Measurements from ENCODE around the gene MRPL20. TPM values are rescaled to one million over a fixed set of nuclear protein-coding genes. Genes with fewer than 3 reads are reported as not detected.

Gene MRPL20
- 91.9 and 98.0 TPM in 2 replicates for total RNA-seq

DNA sequence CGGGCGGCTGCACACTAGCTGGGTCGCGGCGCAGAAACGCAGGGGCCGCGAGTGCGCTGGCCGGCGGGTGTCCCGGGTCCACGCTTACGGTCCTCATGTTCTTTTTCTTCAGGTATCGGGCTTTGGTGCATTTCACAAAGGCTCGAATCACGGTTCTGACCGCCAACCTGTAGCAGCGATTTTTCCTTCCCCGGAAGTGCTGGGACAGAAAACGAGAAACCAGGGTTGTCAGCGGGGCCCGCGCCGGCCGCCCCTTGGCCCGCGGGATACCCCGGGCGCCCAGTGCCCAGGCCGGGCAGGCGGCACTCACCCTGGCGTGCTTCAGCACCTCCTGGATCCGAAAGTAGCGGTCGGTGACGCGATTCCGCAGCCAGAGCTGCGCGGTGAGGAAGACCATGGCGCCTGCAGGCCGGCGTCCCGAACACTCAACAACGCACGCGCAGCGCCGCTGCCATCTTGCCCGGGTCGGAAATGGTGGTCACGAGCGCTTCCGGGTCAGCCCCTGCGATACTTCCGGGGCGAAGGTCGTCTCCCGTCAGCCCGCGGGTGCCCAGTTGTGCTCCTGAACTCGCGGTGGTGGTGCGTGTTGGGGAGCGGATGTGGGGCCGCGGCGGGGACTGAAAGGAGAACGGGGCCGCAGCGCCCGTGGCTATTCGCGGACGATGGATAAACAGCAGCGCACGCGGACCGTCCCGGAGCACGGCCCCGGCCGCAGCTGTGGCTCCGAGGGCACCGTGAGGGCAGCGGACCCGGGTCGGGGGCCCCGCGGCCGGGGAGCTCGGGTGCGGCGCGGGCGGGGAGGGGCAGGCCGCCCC lies at the start of gene MRPL20:
TSS of gene MRPL20 (minus strand) at position 473 of the 815 bp plus-strand sequence. CDS start at position 397, 76 bp downstream.

DNA sequence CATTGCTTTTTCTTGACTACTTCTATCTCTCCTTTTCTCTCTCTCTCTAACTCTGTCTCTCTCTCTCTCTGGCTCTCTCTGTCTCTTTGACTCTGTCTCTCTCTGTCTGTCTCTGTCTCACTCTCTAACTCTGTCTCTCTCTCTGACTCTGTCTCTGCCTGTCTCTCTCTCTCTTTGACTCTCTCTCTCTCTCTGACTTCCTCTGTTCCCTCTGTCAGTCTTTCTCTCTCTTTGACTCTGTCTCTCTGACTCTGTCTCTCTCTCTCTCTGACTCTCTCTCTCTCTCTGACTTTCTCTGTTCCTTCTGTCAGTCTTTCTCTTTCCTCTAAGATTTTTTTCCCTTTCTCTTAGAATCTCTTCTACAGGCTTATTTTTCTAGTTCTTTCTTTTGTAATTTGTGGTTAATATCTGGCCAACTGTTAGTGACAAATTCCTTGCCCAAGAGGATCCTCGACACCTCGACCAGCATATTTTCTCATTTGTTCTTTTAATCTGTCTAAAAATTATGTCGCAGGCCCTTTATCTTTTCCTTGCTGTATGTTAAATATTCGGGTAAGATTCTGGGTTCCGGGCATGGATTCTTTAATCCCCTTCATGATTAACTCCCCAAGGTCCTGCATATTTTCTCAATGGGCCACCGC lies 42.1 kb upstream of the MRPL20 start, which contains the start of gene ATAD3C:
TSS of gene ATAD3C (plus strand) at position 591 of the 641 bp plus-strand sequence. CDS start 995 bp downstream, outside the sequence.

DNA sequence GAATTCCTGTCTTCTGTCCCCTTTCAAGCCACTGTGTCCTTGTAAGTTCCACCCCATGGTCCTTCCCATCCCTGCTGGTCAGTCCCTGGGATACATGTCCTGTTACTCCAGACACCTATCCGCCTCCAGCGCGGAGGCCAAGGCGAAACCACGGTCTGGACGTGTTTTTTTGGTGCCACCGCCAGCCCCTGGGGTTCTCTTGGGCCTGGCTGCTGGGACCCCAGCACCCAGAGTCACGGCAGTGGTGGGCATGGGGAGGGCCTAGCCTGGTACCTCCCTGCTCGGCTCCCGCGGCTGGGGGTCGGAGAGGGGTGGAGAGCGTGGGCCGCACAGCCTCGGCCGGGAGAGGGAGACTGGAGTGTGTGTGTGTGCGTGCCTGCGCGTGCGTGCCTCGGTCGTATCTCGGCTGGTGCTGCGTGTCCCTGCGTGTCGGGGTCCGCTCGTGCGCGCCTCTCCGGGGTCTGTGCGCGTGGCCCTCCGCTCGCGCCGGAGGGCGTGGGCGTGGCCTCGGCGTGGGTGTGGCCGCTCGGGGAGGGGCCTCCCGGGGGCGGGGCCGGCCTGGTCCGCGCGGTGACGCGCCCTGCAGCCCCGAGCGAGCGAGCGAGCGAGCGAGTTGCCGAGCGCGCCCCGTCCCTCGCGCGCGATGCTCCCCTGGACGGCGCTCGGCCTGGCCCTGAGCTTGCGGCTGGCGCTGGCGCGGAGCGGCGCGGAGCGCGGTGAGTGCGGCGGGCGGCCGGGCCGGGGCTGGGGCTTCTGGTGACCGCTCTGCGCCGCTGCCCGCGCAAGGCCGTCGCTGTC lies 28.2 kb upstream of the MRPL20 start, which contains the start of gene VWA1:
TSS of gene VWA1 (plus strand) at position 585 of the 798 bp plus-strand sequence. CDS start at position 644, 59 bp downstream.

DNA sequence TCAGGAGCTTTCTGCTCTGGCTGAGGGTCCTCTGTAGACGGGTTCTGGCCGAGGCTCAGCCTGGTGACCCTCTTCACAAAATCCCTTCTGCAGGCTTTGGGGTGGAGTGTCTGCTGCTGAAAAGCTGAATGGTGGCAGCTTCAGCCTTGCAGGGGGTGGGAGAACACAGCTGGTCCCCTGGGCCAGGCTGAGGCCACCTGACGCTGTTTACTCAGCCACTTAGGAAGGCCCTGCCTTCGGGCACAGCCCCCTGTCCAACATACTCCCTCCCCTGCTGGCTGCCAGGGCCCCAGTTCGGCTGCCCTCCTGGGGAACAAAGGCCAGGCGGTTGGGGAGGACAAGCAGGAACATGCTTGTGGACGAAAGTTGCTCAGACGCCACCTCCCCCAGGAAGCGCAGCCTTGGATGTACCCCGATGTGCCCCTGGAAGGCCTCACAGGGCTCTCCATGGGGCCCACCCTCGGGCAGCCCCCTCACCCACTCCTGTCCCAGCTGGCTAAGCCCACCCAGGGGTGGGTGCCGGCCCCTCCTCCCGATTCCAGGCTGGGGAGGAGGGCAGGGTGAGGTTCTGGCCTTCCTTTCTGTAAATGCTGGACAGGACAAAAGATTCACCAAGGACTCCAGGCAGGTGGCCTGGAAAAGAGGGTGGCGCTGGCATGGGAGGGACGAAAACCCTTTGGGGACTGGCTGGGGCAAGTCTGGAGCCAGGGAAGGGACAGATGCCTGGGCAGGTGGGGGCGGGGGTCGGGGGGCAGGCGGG lies 14.2 kb upstream of the MRPL20 start, which contains the start of gene ANKRD65:
TSS of gene ANKRD65 (minus strand) at position 130 of the 760 bp plus-strand sequence. CDS start 271 bp downstream, outside the sequence.

DNA sequence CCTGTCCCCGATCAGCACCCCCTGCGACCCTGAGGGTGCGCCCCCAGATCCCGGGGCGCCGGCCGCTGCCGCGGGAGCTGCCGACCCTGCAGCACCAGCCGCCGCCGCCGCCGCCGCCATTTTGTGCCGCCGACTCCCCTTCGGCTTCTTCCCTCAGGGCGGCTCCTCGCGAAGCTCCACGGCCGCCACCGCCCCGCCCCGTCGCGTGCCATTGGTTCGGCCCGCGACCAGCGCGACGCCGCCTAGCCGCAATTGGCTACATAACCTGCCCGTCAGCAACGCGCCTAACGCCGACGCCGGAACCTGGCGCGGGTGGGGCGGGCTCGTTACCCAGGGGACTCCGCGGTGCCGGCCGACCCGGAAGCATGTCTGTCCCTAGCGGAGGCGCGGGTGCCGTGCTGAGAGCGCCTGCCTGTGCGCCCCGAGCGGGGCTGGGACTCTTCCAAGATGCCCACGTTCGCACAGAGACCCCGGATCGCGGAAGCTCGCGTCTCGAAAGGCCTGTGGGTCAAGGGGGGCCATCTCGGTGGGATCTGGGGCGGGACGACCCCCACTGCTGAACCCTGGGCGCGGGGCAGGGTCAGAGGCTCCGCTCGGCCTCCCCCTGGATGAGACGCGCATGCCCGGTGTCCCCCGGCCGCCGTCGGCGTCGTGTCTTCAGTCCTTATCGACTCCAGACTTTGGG lies 7.8 kb downstream of the MRPL20 start, which contains the start of gene CCNL2:
TSS of gene CCNL2 (minus strand) at position 149 of the 685 bp plus-strand sequence. CDS start at position 120, 29 bp downstream.

DNA sequence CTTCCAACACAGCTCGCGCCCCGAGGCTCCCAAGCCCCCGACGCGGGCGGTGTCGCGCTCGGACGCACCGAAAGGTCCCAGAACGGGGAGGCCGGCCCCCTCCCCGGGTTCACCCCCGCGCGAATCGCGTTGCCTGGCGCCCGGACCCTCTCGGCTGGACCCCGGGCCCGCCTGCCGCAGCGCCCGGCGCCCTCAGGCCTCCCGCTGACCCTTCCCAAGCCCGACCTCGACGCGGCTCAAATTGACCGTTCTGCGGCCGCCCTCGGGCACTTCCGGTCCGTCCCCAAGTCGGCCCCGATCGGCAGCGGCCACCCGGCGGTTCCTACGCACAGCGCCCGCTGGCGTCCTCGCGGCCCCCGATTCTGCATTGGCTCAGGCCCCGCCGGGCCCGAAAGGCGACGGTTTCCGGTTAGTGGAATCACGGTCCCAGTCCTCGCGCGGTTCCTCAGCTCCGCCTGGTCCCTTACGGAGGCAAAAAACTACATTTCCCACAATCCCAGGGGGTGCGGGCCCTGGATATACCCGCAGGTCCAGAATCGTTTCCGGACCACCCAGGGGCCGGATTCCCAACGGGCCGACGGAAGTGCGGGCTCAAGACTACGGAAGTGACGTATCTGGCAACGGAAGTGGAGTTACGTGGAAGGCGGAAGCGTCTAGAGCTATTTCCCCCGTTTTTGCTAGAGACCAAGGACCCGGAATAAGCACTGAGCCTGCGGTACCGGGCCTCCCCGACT lies 32.0 kb downstream of the MRPL20 start, which contains the start of gene AURKAIP1:
TSS of gene AURKAIP1 (minus strand) at position 279 of the 734 bp plus-strand sequence. CDS start 451 bp downstream, outside the sequence.

DNA sequence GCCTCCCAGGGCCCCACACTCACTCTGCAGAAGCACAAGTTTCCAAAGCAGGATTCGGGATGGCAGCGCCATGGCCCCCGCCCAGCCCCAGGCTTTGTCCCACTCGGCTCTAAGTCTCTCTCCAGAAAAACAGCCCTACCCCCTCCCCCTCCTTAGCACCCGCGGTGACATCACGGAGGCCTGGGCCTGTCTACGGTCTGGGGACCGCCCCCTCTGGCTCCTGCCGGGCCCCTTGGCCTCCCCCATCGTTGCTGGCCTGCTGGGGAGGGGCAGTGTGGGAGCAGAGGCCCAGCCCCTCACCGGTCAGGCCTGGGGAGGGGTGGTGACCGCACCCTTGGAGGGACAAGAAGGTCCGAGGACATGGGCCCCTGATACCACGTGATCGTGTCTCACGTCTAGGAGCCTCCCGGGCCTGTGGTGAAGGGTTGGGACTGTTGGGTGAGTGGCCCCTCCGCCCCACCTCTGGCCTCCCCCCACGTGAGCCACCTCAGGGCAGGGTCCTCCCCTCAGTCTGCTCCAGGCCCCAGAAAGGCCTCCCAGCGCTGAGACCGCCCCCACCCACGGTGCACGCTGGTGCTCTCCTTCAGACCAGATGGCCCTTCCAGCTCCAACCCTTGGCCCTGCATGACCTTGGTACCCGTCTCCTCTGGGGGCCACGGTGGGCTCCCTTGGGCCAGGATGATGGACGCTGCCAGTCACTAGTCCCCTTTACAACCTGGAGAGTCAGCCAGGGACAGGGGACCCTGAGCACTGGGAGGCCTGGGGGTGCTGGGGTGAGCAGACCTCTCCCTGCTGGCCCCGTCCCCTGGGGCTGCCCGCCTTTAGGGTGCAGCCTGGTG lies 48.4 kb downstream of the MRPL20 start, which contains the start of gene MXRA8:
TSS of gene MXRA8 (minus strand) at position 123 of the 839 bp plus-strand sequence. CDS start at position 72, 51 bp downstream.

Other genes starting within 250 kb of the MRPL20 start
- not detected in 2 replicates for gene TTLL10, start 233.4 kb downstream of the MRPL20 start, total RNA-seq
- gene TNFRSF18, start 200.7 kb downstream of the MRPL20 start, total RNA-seq: 4.1 TPM in 1 of 2 replicates, not detected in the other
- 3.3 and 5.9 TPM in 2 replicates for gene TNFRSF4, start 193.1 kb downstream of the MRPL20 start, total RNA-seq
- gene SDF4, start 175.3 kb downstream of the MRPL20 start, total RNA-seq: 201 and 230 TPM in 2 replicates
- gene B3GALT6, start 175.1 kb downstream of the MRPL20 start, total RNA-seq: 32.1 and 35.6 TPM in 2 replicates
- 0.25 and 0.93 TPM in 2 replicates for gene C1QTNF12, start 160.6 kb downstream of the MRPL20 start, total RNA-seq
- 37.2 and 39.1 TPM in 2 replicates for gene UBE2J2, start 133.4 kb downstream of the MRPL20 start, total RNA-seq
- 0.44 and 1.2 TPM in 2 replicates for gene SCNN1D, start 126.9 kb downstream of the MRPL20 start, total RNA-seq
- 24.8 and 30.2 TPM in 2 replicates for gene ACAP3, start 99.4 kb downstream of the MRPL20 start, total RNA-seq
- gene PUSL1, start 98.7 kb downstream of the MRPL20 start, total RNA-seq: 32.4 and 33.3 TPM in 2 replicates
- 55.9 and 57.5 TPM in 2 replicates for gene INTS11, start 82.6 kb downstream of the MRPL20 start, total RNA-seq
- 23.7 and 25.1 TPM in 2 replicates for gene CPTP, start 82.5 kb downstream of the MRPL20 start, total RNA-seq
- 0.06 TPM in 1 of 2 replicates, not detected in the other for gene TAS1R3, start 76.0 kb downstream of the MRPL20 start, total RNA-seq
- gene DVL1, start 57.9 kb downstream of the MRPL20 start, total RNA-seq: 34.1 and 38.3 TPM in 2 replicates
- gene MXRA8, start 48.7 kb downstream of the MRPL20 start, total RNA-seq: 630 and 641 TPM in 2 replicates
- gene AURKAIP1, start 32.1 kb downstream of the MRPL20 start, total RNA-seq: 105 and 109 TPM in 2 replicates
- gene CCNL2, start 8.0 kb downstream of the MRPL20 start, total RNA-seq: 119 and 121 TPM in 2 replicates
- gene ANKRD65, start 14.0 kb upstream of the MRPL20 start, total RNA-seq: 0.20 and 1.00 TPM in 2 replicates
- 6.9 and 14.0 TPM in 2 replicates for gene VWA1, start 28.4 kb upstream of the MRPL20 start, total RNA-seq
- gene ATAD3C, start 42.4 kb upstream of the MRPL20 start, total RNA-seq: not detected in 2 replicates
- 8.6 and 9.3 TPM in 2 replicates for gene ATAD3B, start 64.5 kb upstream of the MRPL20 start, total RNA-seq
- gene ATAD3A, start 104.9 kb upstream of the MRPL20 start, total RNA-seq: 19.9 and 27.5 TPM in 2 replicates
- 1.2 and 5.8 TPM in 2 replicates for gene TMEM240, start 133.3 kb upstream of the MRPL20 start, total RNA-seq
- 95.3 and 101 TPM in 2 replicates for gene SSU72, start 167.6 kb upstream of the MRPL20 start, total RNA-seq
- gene FNDC10, start 192.8 kb upstream of the MRPL20 start, total RNA-seq: 12.5 and 15.5 TPM in 2 replicates
- 40.8 and 48.0 TPM in 2 replicates for gene MIB2, start 208.2 kb upstream of the MRPL20 start, total RNA-seq
- gene MMP23B, start 224.9 kb upstream of the MRPL20 start, total RNA-seq: 13.6 and 15.7 TPM in 2 replicates